ENCODE measurements around the gene SYNGAP1.
A peak's percentile ranks its signal among the peaks of the same experiment; 100 is the strongest.
"Not testable (repeated sequence)": the region's sequence is repeated elsewhere in the genome, so short reads cannot be mapped to it uniquely, and the experiment has no call there.

Gene SYNGAP1

GRCh38 chr6:33419580-33420490, at the start of gene SYNGAP1:
TSS of gene SYNGAP1 (plus strand) at chr6:33420065. CDS start at chr6:33420265, 200 bp downstream.
- DNase-seq, result peak; percentile 64

GRCh38 chr6:33371901-33372300, 48.0 kb upstream of the SYNGAP1 start:
- not testable (repeated sequence) for DNase-seq

- no peak for DNase-seq
These were observed 47.2 kb upstream of the SYNGAP1 start for GRCh38 chr6:33372526-33373123.

GRCh38 chr6:33373960-33374910, 45.6 kb upstream of the SYNGAP1 start:
- no peak for DNase-seq

GRCh38 chr6:33375143-33375671, 44.7 kb upstream of the SYNGAP1 start:
- DNase-seq, result no peak

- no peak for DNase-seq
These were observed 42.7 kb upstream of the SYNGAP1 start for GRCh38 chr6:33377171-33377570.

- not testable (repeated sequence) for DNase-seq
These were observed 40.7 kb upstream of the SYNGAP1 start for GRCh38 chr6:33379184-33379583.

GRCh38 chr6:33380272-33380981, 39.4 kb upstream of the SYNGAP1 start:
- no peak for DNase-seq

- no peak for DNase-seq
These were observed 36.3 kb upstream of the SYNGAP1 start for GRCh38 chr6:33383427-33384185.

- DNase-seq, result no peak
These were observed 35.3 kb upstream of the SYNGAP1 start for GRCh38 chr6:33384581-33385020.

GRCh38 chr6:33390173-33390572, 29.7 kb upstream of the SYNGAP1 start:
- DNase-seq, result no peak

GRCh38 chr6:33390767-33391277, 29.0 kb upstream of the SYNGAP1 start:
- no peak for DNase-seq

- peak; percentile 99 for DNase-seq
These were observed 28.5 kb upstream of the SYNGAP1 start, which contains the start of gene KIFC1 for GRCh38 chr6:33391278-33391921. TSS of gene KIFC1 (plus strand) at chr6:33391823. CDS start at chr6:33391986, 163 bp downstream.

GRCh38 chr6:33391922-33392594, 27.8 kb upstream of the SYNGAP1 start:
- peak; percentile 42 to 67 for DNase-seq

GRCh38 chr6:33392595-33392948, 27.3 kb upstream of the SYNGAP1 start:
- no peak for DNase-seq

GRCh38 chr6:33392979-33393378, 26.9 kb upstream of the SYNGAP1 start:
- no peak for DNase-seq

GRCh38 chr6:33397541-33397940, 22.3 kb upstream of the SYNGAP1 start:
- DNase-seq, result no peak

GRCh38 chr6:33398601-33399000, 21.3 kb upstream of the SYNGAP1 start:
- DNase-seq, result not testable (repeated sequence)

GRCh38 chr6:33399881-33400280, 20.0 kb upstream of the SYNGAP1 start:
- DNase-seq, result not testable (repeated sequence)

GRCh38 chr6:33404884-33405283, 15.0 kb upstream of the SYNGAP1 start:
- no peak for DNase-seq

All from stimulated activated CD4-positive, alpha-beta T cell treated with anti-CD3 and anti-CD28 coated beads, Interleukin-2, amount 100 ng/mL, for 24 hours (primary cell).